Testis (tissue), 3 donors: Measurements from ENCODE around the gene ITIH3. TPM values are rescaled to one million over a fixed set of nuclear protein-coding genes. Genes with fewer than 3 reads are reported as not detected.

Source experiments
- DNase-seq: peaks from one replicate; pipeline ENCODE4 v3.0.0-alpha.2; 2019
- H3K27ac ChIP-seq, 2 donors: fragments of 200-600 bp; sonication (generic); one replicate each; pipeline ENCODE4 v1.5.1; 2019
- H3K27me3 ChIP-seq: fragments of 200-600 bp; sonication (generic); one replicate; pipeline ENCODE4 v1.5.1; 2019
- H3K36me3 ChIP-seq: fragments of 200-600 bp; sonication (generic); one replicate; pipeline ENCODE4 v1.5.1; 2017; ENCODE audit warnings: low read depth; ENCODE audit errors: missing control alignments
- H3K4me1 ChIP-seq: fragments of 200-600 bp; sonication (generic); one replicate; pipeline ENCODE4 v1.5.1; 2019
- H3K4me3 ChIP-seq, 2 donors: fragments of 200-600 bp; sonication (generic); one replicate each; pipeline ENCODE4 v1.5.1; 2017 to 2019
- H3K9me3 ChIP-seq: fragments of 200-600 bp; sonication (generic); one replicate; pipeline ENCODE4 v1.5.1; 2017
- POLR2A ChIP-seq: fragments of 450-650 bp; IDR thresholded peaks from one replicate; pipeline ENCODE4 v1.6.1; 2017; ENCODE audit warnings: antibody characterized with exemption, mild to moderate bottlenecking, moderate library complexity
- WGBS, 2 donors: methylation state at CpG; one replicate each; pipeline ENCODE4 v1.1.5; 2018; 5-methylcytosine and 5-hydroxymethylcytosine counted together
- intact Hi-C: fragments of 100-400 bp; cut with DNase I; formaldehyde crosslinking; loops from one replicate; pipeline ENCODE4 v1.15.1; 2023; ENCODE audit warnings: low total_unique reads
- microRNA-seq, 2 donors: library from miRNA; unstranded; fragments of <30 nt; microRNA quantifications; one replicate each; pipeline ENCODE4, GENCODE V29; 2016; ENCODE audit warnings: borderline number of aligned reads in 2 of 2, borderline replicate concordance in 1 of 2
- polyA plus RNA-seq: library from polyadenylated mRNA; stranded (reverse); fragments of 350-450 nt; fragmentation: Illumina TruSeq; extraction: RNeasy Lipid Tissue Mini Kit (QIAGEN cat#74804); gene quantifications from one replicate; pipeline ENCODE4 v1.2.3, GENCODE V29; 2014; ENCODE audit warnings: low read depth, low replicate concordance; ENCODE audit not compliant: insufficient read depth
- small RNA-seq, 2 donors: library from RNA; depleted of rRNA; stranded (forward); fragments of <200 nt; gene quantifications; one replicate each; pipeline ENCODE3, GENCODE V24; 2016
- total RNA-seq, 2 donors: library from RNA; depleted of rRNA; stranded (reverse); fragments of >200 nt; gene quantifications; one replicate each; pipeline ENCODE4 v1.2.3, GENCODE V29; 2016
- TF ChIP-seq, protein P1 (sequence below), 3 experiments: fragments of 450-650 bp in 2 of 3; fragments of 200-600 bp in 1 of 3; sonication (generic) in 1 of 3; IDR thresholded peaks; one replicate each; pipeline ENCODE4 v1.5.1; 2016 to 2019; ENCODE audit warnings: antibody characterized with exemption in 3 of 3, mild to moderate bottlenecking in 2 of 3, moderate library complexity in 1 of 3

The ITIH3 gene
- total and polyA plus RNA-seq, 3 donors from 2014 or later = 5.4 to 9.9 (median 6.3) TPM

GRCh38 chr3:52857133-52857532 lies 62.5 kb downstream of the ITIH3 start:
- Histone ChIP-seq H3K9me3 (no peaks in the 10 kb centered on the region), H3K27ac (no peak overlapping the region), H3K4me3 (no peak overlapping the region), H3K36me3 (no peaks in the 10 kb centered on the region), H3K4me1 (no peaks in the 10 kb centered on the region), H3K27me3 (no peaks in the 10 kb centered on the region)
- intact Hi-C loops = no loop called here
- no peak for TF ChIP-seq POLR2A
- TF ChIP-seq, protein P1, sequence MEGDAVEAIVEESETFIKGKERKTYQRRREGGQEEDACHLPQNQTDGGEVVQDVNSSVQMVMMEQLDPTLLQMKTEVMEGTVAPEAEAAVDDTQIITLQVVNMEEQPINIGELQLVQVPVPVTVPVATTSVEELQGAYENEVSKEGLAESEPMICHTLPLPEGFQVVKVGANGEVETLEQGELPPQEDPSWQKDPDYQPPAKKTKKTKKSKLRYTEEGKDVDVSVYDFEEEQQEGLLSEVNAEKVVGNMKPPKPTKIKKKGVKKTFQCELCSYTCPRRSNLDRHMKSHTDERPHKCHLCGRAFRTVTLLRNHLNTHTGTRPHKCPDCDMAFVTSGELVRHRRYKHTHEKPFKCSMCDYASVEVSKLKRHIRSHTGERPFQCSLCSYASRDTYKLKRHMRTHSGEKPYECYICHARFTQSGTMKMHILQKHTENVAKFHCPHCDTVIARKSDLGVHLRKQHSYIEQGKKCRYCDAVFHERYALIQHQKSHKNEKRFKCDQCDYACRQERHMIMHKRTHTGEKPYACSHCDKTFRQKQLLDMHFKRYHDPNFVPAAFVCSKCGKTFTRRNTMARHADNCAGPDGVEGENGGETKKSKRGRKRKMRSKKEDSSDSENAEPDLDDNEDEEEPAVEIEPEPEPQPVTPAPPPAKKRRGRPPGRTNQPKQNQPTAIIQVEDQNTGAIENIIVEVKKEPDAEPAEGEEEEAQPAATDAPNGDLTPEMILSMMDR (IDR thresholded peaks at IDR 0.05) = no peak
- no peak for DNase-seq
- WGBS, 2 donors = 82 to 89% methylated on average over 3 of the region's 3 CpGs

DNA sequence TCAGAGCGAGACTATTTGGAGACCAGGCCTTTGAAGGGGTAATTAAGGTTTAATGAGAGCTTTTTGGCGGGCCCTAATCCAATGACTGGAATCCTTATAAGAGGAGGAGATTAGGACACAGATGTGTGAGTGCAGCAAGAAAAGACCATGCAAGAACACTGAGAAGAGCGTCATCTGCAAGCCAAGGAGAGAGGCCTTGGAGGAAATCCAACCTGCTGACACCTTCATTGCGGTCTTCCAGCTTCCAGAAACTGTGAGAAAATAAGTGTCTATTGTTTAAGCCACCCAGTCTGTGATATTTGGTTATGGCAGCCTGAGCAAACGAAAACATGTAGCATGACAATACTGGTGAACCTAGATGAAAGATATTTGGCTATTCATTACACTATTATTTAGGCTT lies 63.3 kb downstream of the ITIH3 start:
- H3K27me3 ChIP-seq = no peaks in the 10 kb centered on the region
- no peak for DNase-seq
- H3K27ac ChIP-seq = no peak overlapping the region
- no peak for TF ChIP-seq POLR2A
- TF ChIP-seq, protein P1 (IDR thresholded peaks at IDR 0.05) = no peak
- H3K9me3 ChIP-seq = no peaks in the 10 kb centered on the region
- intact Hi-C loops = no loop called here
- 78 to 81% methylated on average over 5 of the region's 5 CpGs for WGBS, 2 donors
- H3K4me3 ChIP-seq = no peak overlapping the region
- no peaks in the 10 kb centered on the region for H3K36me3 ChIP-seq
- H3K4me1 ChIP-seq = no peaks in the 10 kb centered on the region

Small RNA genes within 50 kb of the gene (microRNA-seq; reads per million reads assigned to microRNA genes)
- gene MIR8064 = 0 reads per million in 2 donors

Small RNA genes within 50 kb of the gene (small RNA-seq; reads per million reads assigned to genes)
- gene MIR8064 (0 reads per million in 2 donors), gene MUSTN1 (0 reads per million in 2 donors)

Other genes with a start within 250 kb of the ITIH3 start
- gene PBRM1, start 108.9 kb upstream of the ITIH3 start, total RNA-seq = 100 to 1,000 TPM in 1 of 2 donors, 10 to 100 TPM in 1; 99.8 to 109 TPM
- 28.9 TPM for gene PBRM1, start 108.9 kb upstream of the ITIH3 start, polyA plus RNA-seq
- gene GNL3, start 108.8 kb upstream of the ITIH3 start, total RNA-seq = 10 to 100 TPM; 50.6 to 57.7 TPM
- 36.3 TPM for gene GNL3, start 108.8 kb upstream of the ITIH3 start, polyA plus RNA-seq
- 100 to 1,000 TPM; 107 to 117 TPM for gene GLT8D1, start 89.0 kb upstream of the ITIH3 start, total RNA-seq
- 165 TPM for gene GLT8D1, start 89.0 kb upstream of the ITIH3 start, polyA plus RNA-seq
- 100 to 1,000 TPM; 166 to 179 TPM for gene SPCS1, start 88.7 kb upstream of the ITIH3 start, total RNA-seq
- gene SPCS1, start 88.7 kb upstream of the ITIH3 start, polyA plus RNA-seq = 340 TPM
- gene NEK4, start 23.9 kb upstream of the ITIH3 start, total RNA-seq = 10 to 100 TPM; 66.6 to 70.2 TPM
- 114 TPM for gene NEK4, start 23.9 kb upstream of the ITIH3 start, polyA plus RNA-seq
- gene ITIH1, start 17.2 kb upstream of the ITIH3 start, total RNA-seq = 1 to 10 TPM; 1.8 to 3.5 TPM
- 2.9 TPM for gene ITIH1, start 17.2 kb upstream of the ITIH3 start, polyA plus RNA-seq
- gene ITIH4, start 35.9 kb downstream of the ITIH3 start, total RNA-seq = 10 to 100 TPM; 16.8 to 19.9 TPM
- gene ITIH4, start 35.9 kb downstream of the ITIH3 start, polyA plus RNA-seq = 30.2 TPM
- 1 to 10 TPM; 3.5 to 3.6 TPM for gene MUSTN1, start 40.2 kb downstream of the ITIH3 start, total RNA-seq
- 21.7 TPM for gene MUSTN1, start 40.2 kb downstream of the ITIH3 start, polyA plus RNA-seq
- 10 to 100 TPM; 33.2 to 42.9 TPM for gene STIMATE, start 102.8 kb downstream of the ITIH3 start, total RNA-seq
- 16.7 TPM for gene STIMATE, start 102.8 kb downstream of the ITIH3 start, polyA plus RNA-seq